Measurements from ENCODE around the gene RBMS1.

GRCh38 chr2:160471950-160472349 lies 21.7 kb downstream of the RBMS1 start:
- TF ChIP-seq CTCF (IDR thresholded peaks at IDR 0.05), result no peak
- no peak for TF ChIP-seq POLR2A (IDR thresholded peaks at IDR 0.05)
